Retinal pigment epithelial cell (primary cell): ENCODE measurements around the gene ZNF350.
"Not testable (repeated sequence)": the region's sequence is repeated elsewhere in the genome, so short reads cannot be mapped to it uniquely, and the experiment has no call there.

Source experiments
- DNase-seq: peaks from one replicate; pipeline ENCODE4 v3.0.0-alpha.2; 2010; ENCODE audit warnings: low read depth
- H3K4me3 ChIP-seq: 2 replicates; pipeline ENCODE4 v1.5.1; 2011; ENCODE audit warnings: mild to moderate bottlenecking, low read length, control low read depth, moderate library complexity
- CTCF ChIP-seq: conservative IDR thresholded peaks from 2 replicates; pipeline ENCODE4 v1.5.1; 2011; ENCODE audit warnings: low read depth, low read length, control low read depth, inconsistent platforms

ZNF350 gene

DNA sequence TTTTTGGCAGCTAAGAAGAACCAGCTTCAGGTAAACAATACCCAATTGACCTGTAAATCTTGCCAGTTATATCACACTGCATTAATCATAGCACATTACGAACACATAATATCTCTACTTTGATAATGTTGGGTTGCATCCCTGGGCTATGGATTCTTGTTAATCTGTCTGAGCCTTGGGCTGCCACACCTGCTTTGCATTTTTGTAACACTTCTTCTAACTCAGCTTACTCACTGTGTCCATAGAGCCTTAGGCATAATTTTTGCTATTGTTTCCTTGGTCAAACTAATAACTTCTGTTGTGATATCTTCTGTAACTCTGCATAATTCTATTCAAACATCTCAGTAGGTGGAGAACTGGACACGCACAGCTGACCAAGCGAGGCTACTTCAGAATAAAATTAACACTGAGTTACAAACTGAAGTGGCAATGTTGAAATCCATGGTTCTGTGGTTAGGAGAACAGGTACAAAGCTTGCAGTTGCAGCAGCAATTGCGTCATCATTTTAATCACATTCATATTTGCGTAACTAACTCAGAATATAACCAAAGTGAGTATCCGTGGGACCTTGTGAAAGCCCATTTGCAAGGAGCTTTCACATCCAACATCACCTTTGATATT is 6.4 kb downstream of the ZNF350 start:
- no peak for TF ChIP-seq CTCF
- DNase-seq: no peak
- H3K4me3 ChIP-seq: no peak overlapping the region

DNA sequence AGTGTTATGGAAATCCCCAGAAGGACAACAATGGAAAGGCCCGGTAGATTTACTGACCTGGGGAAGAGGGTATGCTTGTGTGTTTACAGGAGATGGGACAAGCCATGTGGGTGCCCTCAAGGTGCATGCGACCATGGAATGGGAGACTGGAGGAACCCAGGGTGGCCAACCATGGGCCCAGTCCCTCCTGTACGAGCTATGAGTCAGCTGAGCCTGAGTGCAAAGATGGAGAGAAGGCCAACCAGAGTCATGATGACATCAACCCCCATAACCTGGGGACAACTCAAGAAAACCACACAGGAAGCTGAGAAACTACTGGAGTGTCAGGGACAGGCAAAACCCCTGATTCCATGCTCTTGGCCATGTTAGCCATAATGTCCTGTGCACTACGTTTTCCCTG is 7.8 kb downstream of the ZNF350 start:
- H3K4me3 ChIP-seq: no peak overlapping the region
- DNase-seq: no peak
- TF ChIP-seq CTCF: no peak

DNA sequence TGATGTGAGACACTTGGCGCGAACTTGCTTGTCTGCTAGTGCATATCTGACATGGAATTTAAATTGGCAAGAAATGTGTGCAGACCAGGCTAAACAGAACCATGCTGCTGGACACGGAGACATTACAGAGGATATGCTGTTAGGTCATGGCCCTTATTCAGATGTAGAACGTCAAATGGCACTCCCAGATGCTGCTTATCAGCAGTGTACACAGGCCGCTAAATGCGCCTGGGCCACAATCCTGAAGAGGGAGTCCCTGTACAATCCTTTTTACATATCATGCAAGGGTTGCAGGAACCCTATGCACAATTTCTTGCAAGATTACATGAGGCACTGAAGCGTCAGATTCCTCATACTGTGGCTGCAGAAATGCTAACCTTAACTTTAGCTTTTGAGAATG is 9.3 kb downstream of the ZNF350 start:
- no peak for DNase-seq
- no peak for TF ChIP-seq CTCF
- no peak overlapping the region for H3K4me3 ChIP-seq

- H3K4me3 ChIP-seq: no peak overlapping the region
- no peak for TF ChIP-seq CTCF
- no peak for DNase-seq
Measured at GRCh38 chr19:51976852-51977251, 9.8 kb downstream of the ZNF350 start.

- H3K4me3 ChIP-seq: not testable (repeated sequence)
Measured at GRCh38 chr19:51975787-51976186, 10.9 kb downstream of the ZNF350 start.

DNA sequence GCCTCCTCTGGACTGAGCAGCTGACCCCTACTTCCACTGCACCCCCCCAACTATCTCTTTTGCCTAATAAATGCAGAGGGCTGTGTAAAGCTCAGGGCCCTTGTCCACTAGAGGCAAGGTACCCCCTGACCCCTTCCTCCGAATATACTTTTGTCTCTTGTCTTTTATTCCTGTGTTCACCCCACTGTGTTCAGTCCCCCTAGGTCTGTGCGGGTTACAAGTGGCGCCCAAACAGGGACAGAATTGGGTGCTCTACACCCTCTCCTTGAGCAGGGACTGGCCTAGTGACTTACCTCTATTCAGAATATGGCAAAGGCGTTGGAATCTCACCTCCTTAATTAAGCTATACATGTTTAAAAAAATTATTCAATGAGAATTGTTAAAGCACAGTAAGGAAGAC is 15.0 kb downstream of the ZNF350 start:
- no peak for TF ChIP-seq CTCF
- no peak overlapping the region for H3K4me3 ChIP-seq
- no peak for DNase-seq

More at GRCh38 chr19:51975787-51976186, 10.9 kb downstream of the ZNF350 start:
- not testable (repeated sequence) for DNase-seq

DNA sequence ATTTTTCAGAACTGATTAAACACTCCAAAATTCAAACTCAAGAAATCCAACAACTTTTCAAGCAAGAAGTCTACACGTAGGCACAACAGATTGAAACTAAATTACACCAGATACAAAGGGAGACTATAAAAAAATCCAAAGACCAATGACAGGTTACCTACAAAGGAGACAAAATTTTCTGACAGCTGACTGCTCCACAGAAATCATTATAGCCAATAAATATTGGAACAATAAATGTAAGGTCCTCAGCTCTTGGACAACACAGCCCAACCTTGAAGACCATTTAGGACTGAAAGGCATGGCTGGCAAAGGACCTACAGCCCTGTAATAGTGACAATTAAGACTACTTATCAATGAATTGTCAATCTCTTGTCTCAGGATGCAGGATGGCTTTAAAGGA is 15.9 kb downstream of the ZNF350 start:
- no peak for DNase-seq
- H3K4me3 ChIP-seq: no peak overlapping the region
- TF ChIP-seq CTCF: no peak

DNA sequence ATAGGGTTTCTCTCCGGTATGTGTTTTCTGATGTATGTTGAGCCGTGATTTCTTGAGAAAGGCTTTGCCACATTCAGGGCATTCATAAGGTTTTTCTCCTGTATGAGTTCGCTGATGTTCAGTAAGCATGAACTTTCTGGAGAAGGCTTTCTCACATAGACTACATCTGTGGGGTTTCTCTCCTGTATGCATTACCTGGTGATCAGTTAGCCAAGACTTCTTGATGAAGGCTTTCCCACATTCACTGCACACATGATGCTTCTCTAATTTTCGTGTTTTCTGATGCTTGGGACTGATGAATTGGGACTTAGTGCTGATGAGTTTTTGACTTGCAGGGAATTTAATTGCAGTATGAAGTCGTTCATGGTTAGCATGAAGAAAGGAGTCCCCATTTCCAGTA is 21.1 kb downstream of the ZNF350 start:
- TF ChIP-seq CTCF: no peak
- no peak for DNase-seq
- H3K4me3 ChIP-seq: no peak overlapping the region

DNA sequence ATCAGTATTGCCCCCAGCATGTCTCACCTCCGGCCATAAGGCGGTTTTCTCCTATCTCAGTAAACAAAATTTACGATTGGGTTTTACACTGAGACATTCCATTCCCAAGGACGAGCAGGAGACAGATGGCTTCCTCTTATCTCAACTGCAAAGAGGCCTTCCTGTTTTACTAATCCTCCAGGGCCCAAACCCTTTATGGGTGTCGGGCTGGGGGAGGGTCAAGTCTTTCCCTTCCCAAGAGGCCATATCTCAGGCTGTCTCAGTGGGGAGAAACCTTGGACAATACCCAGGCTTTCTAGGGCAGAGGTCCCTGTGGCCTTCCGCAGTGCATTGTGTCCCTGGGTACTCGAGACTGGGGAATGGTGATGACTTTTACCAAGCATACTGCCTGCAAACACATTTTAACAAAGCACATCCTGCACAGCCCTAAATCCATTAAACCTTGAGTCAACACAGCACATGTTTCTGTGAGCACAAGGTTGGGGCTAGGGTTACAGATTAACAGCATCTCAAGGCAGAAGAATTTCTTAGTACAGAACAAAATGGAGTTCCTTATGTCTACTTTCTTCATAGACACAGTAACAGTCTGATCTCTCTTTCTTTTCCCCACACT is 25.9 kb downstream of the ZNF350 start:
- not testable (repeated sequence) for H3K4me3 ChIP-seq, DNase-seq
